Sigmoid colon (tissue), 7 donors: ENCODE data around the gene TCF15. TPM values are rescaled to one million over a fixed set of nuclear protein-coding genes. Genes with fewer than 3 reads are reported as not detected.

Experiments
- DNase-seq: peaks from one replicate; pipeline ENCODE4 v3.0.0-alpha.2; 2019
- H3K27ac ChIP-seq, 4 donors: fragments of 200-600 bp; sonication (generic); one replicate each; pipeline ENCODE4 v1.5.1; 2016 to 2019; ENCODE audit warnings: mild to moderate bottlenecking in 1 of 4
- H3K27me3 ChIP-seq, 3 donors: fragments of 200-600 bp; sonication (generic); one replicate each; pipeline ENCODE4 v1.5.1; 2019; ENCODE audit warnings: mild to moderate bottlenecking in 1 of 3
- H3K36me3 ChIP-seq, 4 donors: fragments of 200-600 bp; sonication (generic); one replicate each; pipeline ENCODE4 v1.5.1; 2016 to 2019
- H3K4me1 ChIP-seq, 4 donors: fragments of 200-600 bp; sonication (generic); one replicate each; pipeline ENCODE4 v1.5.1; 2017 to 2019
- H3K4me3 ChIP-seq, 4 donors: fragments of 200-600 bp; sonication (generic); one replicate each; pipeline ENCODE4 v1.5.1; 2017 to 2019; ENCODE audit warnings: mild to moderate bottlenecking in 2 of 4, moderate library complexity in 1 of 4
- H3K9me3 ChIP-seq, 4 donors: fragments of 200-600 bp in 3 of 4; sonication (generic) in 3 of 4; one replicate each; pipeline versions ENCODE4 v1.5.1 to v1.6.1; 2013 to 2019
- EP300 ChIP-seq, 4 donors: sonication (generic); formaldehyde crosslinking; IDR thresholded peaks; one replicate each; pipeline ENCODE4 v1.6.1; 2017; ENCODE audit warnings: antibody characterized with exemption in 4 of 4
- POLR2A ChIP-seq, 2 donors: fragments of 450-650 bp; IDR thresholded peaks; one replicate each; pipeline ENCODE4 v1.6.1; 2016; ENCODE audit warnings: antibody characterized with exemption in 2 of 2, mild to moderate bottlenecking in 2 of 2, moderate library complexity in 2 of 2
- POLR2AphosphoS5 ChIP-seq, 4 donors: sonication (generic); formaldehyde crosslinking; IDR thresholded peaks; one replicate each; pipeline ENCODE4 v1.6.1; 2017; ENCODE audit warnings: antibody characterized with exemption in 4 of 4
- WGBS, 2 donors: extraction: QIAGEN DNeasy Blood & Tissue Kit; methylation state at CpG; one replicate each; pipeline ENCODE4 v1.1.7; 2013; 5-methylcytosine and 5-hydroxymethylcytosine counted together
- intact Hi-C: fragments of 100-400 bp; cut with DNase I; formaldehyde crosslinking; loops from one replicate; pipeline ENCODE4 v1.15.1; 2023
- polyA plus RNA-seq, 3 donors: library from polyadenylated mRNA; stranded (reverse); fragments of 200-250 nt; gene quantifications; one replicate each; pipeline ENCODE4 v1.2.3, GENCODE V29; 2013
- total RNA-seq, 4 donors: library from RNA; depleted of rRNA; stranded (reverse); fragments of >200 nt; gene quantifications; one replicate each; pipeline ENCODE4 v1.1.0, GENCODE V29; 2016
- TF ChIP-seq, protein P1 (sequence below), 4 experiments: fragments of 450-650 bp in 3 of 4; fragments of 200-600 bp in 1 of 4; IDR thresholded peaks; one replicate each; pipeline ENCODE4 v1.5.1; 2016 to 2019; ENCODE audit warnings: antibody characterized with exemption in 4 of 4, mild to moderate bottlenecking in 3 of 4, moderate library complexity in 2 of 4
- donor health status: healthy with polysubstance abuse.
- donor health status: Bipolar disorder and iron deficiency.
- donor health status: healthy.

The TCF15 gene
- total and polyA plus RNA-seq, 7 donors = 0.20 to 0.66 (median 0.36) TPM; not detected in 4

DNA sequence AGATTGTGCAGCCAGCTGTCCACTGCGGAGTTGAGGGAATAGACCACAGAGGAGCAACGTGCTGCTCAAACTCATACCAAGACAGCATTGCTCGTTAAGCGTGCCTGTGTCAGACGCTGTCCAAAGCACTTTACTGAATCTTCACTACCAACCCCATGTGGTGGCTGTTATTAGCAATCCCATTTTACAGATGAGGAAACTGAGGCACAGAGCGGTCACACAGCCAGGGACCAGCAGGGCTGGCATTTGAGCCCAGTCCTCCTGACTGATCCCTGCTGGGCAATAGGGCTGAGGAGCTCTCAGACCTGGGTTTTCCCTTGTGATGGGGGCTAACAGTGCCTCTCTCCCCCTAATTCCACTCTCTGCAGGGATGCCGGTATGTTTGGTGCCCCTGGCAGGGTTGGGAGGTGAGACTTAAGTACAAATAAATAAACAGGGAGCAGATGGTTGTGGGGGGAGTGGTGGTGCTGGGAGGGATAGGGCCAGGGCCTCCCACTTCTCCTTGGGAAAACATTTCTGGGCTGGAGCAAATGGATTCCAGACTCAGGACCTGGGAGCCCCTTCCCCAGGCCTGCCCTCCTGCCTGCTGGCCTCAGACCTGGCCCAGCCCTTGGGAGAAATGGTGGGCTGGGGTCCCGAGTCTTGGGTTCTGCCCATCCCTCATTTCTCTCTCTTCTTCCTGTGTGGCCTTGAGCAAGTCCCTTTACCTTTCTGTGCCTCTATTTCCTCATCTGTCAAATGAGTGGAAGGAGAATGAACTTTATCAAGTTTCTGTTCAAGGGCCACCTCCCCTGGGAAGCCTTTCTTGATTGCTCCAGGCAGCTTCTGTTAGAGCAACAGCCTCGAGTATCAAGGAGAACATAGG is 25.2 kb upstream of the TCF15 start:
- H3K36me3 ChIP-seq = no peaks in the 10 kb centered on the region
- WGBS, 2 donors = 60 to 74% methylated on average over 9 of the region's 9 CpGs
- TF ChIP-seq, protein P1, sequence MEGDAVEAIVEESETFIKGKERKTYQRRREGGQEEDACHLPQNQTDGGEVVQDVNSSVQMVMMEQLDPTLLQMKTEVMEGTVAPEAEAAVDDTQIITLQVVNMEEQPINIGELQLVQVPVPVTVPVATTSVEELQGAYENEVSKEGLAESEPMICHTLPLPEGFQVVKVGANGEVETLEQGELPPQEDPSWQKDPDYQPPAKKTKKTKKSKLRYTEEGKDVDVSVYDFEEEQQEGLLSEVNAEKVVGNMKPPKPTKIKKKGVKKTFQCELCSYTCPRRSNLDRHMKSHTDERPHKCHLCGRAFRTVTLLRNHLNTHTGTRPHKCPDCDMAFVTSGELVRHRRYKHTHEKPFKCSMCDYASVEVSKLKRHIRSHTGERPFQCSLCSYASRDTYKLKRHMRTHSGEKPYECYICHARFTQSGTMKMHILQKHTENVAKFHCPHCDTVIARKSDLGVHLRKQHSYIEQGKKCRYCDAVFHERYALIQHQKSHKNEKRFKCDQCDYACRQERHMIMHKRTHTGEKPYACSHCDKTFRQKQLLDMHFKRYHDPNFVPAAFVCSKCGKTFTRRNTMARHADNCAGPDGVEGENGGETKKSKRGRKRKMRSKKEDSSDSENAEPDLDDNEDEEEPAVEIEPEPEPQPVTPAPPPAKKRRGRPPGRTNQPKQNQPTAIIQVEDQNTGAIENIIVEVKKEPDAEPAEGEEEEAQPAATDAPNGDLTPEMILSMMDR (IDR thresholded peaks at IDR 0.05) = no peak
- no peak for TF ChIP-seq POLR2A (IDR thresholded peaks at IDR 0.05)
- TF ChIP-seq POLR2AphosphoS5 (IDR thresholded peaks at IDR 0.05) = no peak
- TF ChIP-seq EP300 (IDR thresholded peaks at IDR 0.05) = no peak
- intact Hi-C loops = no loop called here
- H3K4me3 ChIP-seq = no peak overlapping the region
- no peak overlapping the region for H3K27ac ChIP-seq
- no peaks in the 10 kb centered on the region for H3K4me1 ChIP-seq
- no peak for DNase-seq
- H3K27me3 ChIP-seq = peaks cover 0 to 22% (median 0%) of the 10 kb centered on the region in 3 donors
- no peaks in the 10 kb centered on the region for H3K9me3 ChIP-seq

DNA sequence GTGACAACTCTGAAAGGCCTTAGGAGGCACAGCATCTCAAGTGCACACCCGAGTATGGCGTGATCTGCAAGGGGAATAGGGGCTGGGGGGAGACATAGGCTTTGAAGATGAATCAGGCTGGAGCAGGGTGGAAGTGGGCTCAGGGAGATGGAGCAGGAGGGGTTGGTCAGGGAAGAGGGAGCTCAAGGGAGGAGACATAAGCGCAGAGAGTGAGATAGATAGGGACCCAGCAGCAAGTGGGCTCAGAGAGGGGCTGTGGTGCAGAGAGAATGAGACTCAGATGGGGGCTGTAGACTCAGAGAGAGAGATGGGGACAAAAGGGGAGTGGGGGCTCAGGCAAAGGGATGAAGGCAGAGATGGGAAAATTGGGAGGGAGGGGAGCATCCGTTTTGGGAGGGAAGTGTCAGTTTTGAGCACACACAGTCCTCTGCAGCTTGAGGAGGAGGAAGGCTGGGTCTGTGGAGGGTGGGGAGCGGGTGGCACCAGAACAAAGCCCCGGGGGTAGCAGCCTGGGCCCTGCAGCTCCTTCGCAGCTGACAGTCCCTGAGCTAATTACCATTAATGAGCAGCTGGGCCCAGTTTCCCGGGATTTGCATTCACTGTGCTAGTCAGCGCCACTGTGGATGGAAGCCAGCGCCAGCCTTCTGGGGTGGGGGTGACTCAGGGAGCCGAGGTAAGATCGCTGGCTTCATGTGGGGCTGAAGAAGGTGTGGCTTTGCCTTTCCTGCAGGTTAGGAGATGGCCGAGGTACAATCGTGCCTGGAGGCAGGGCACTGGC is 24.2 kb upstream of the TCF15 start:
- H3K4me3 ChIP-seq = no peak overlapping the region
- no peaks in the 10 kb centered on the region for H3K9me3 ChIP-seq
- intact Hi-C loops = no loop called here
- H3K36me3 ChIP-seq = no peaks in the 10 kb centered on the region
- peaks cover 0 to 28% (median 0%) of the 10 kb centered on the region in 3 donors for H3K27me3 ChIP-seq
- no peaks in the 10 kb centered on the region for H3K4me1 ChIP-seq
- no peak for DNase-seq
- 54 to 70% methylated on average over 14 of the region's 14 CpGs for WGBS, 2 donors
- TF ChIP-seq POLR2A (IDR thresholded peaks at IDR 0.05) (no peak), EP300 (IDR thresholded peaks at IDR 0.05) (no peak), POLR2AphosphoS5 (IDR thresholded peaks at IDR 0.05) (no peak)
- TF ChIP-seq, protein P1 (IDR thresholded peaks at IDR 0.05) = no peak
- H3K27ac ChIP-seq = no peak overlapping the region

DNA sequence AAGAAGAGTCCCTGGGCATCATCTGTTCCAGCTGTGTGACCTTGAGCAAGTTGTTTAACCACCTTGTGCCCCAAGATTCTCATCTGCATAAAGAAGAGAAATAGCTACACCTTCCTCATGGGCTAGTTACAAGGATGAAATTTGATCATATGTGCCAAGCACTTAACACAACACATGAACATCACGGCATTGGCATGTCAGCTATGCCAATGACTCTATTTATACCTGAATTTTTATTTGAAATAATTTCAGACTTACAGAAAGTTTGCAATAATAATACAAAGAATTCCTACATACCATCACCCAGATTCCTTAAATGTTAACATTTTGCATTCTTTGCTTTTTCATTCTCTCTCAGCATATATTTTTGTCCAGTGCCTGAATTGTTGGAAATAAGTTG is 21.0 kb upstream of the TCF15 start:
- Histone ChIP-seq H3K4me1 (no peaks in the 10 kb centered on the region), H3K36me3 (no peaks in the 10 kb centered on the region), H3K9me3 (no peaks in the 10 kb centered on the region), H3K27ac (no peak overlapping the region), H3K27me3 (peaks cover 0 to 28% (median 0%) of the 10 kb centered on the region in 3 donors), H3K4me3 (no peak overlapping the region)
- no peak for TF ChIP-seq POLR2A (IDR thresholded peaks at IDR 0.05)
- TF ChIP-seq, protein P1 (IDR thresholded peaks at IDR 0.05) = no peak
- TF ChIP-seq EP300 (IDR thresholded peaks at IDR 0.05) = no peak
- TF ChIP-seq POLR2AphosphoS5 (IDR thresholded peaks at IDR 0.05) = no peak
- DNase-seq = no peak
- intact Hi-C loops = no loop called here
- 25 to 77% methylated on average over 1 of the region's 1 CpG for WGBS, 2 donors

DNA sequence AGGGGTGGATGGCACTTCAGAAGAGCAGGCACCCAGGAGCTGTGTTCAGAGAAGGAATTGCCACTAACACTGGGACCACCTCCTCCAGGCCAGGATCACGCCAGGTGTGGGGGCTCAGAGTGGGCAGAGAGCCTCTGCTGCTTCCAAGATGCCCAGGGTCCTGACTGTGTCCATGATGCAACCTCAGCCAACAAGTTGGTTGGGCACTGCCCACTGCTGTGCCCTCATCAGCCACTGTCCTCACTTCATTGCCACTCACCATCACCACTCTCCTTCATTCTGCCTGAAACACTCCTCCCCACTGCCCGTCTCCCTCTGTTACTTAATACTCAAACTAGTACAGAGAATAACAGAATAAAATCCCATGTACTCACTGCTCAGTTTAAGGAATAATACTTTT is 16.5 kb upstream of the TCF15 start:
- H3K4me3 ChIP-seq = no peak overlapping the region
- no peaks in the 10 kb centered on the region for H3K9me3 ChIP-seq
- TF ChIP-seq, protein P1 (IDR thresholded peaks at IDR 0.05) = no peak
- no peak for TF ChIP-seq POLR2A (IDR thresholded peaks at IDR 0.05)
- TF ChIP-seq EP300 (IDR thresholded peaks at IDR 0.05) = no peak
- TF ChIP-seq POLR2AphosphoS5 (IDR thresholded peaks at IDR 0.05) = no peak
- H3K4me1 ChIP-seq = no peaks in the 10 kb centered on the region
- intact Hi-C loops = no loop called here
- DNase-seq = no peak
- H3K27ac ChIP-seq = no peak overlapping the region
- WGBS, 2 donors = 64 to 78% methylated on average over 2 of the region's 2 CpGs
- H3K36me3 ChIP-seq = no peaks in the 10 kb centered on the region
- H3K27me3 ChIP-seq = peaks cover 0 to 23% (median 0%) of the 10 kb centered on the region in 3 donors
